ENCODE results near the gene MXRA7.

- no peak for TF ChIP-seq CTCF (IDR thresholded peaks at IDR 0.05)
- TF ChIP-seq POLR2AphosphoS5 (IDR thresholded peaks at IDR 0.05; ENCODE audit: low read depth, low read length), result no peak
- no peak for TF ChIP-seq REST (IDR thresholded peaks at IDR 0.05; ENCODE audit: insufficient read depth in 1 of 2, low read depth in 2 of 2, low read length in 1 of 2)
- TF ChIP-seq SIN3A (IDR thresholded peaks at IDR 0.05; ENCODE audit: borderline replicate concordance, insufficient read depth, low read depth, low read length), result no peak
- no peak for TF ChIP-seq TCF7L2 (IDR thresholded peaks at IDR 0.05; ENCODE audit: low read depth, low read length)
These were observed 56.4 kb downstream of the MXRA7 start for GRCh38 chr17:76654408-76654807.

All from Panc1 (cell line).